Stimulated activated CD8-positive, alpha-beta memory T cell treated with anti-CD3 and anti-CD28 coated beads, Interleukin-4, amount 100 ng/mL, for 48 hours (primary cell): Measurements from ENCODE around the gene C19orf12.
"Not testable (repeated sequence)": the region's sequence is repeated elsewhere in the genome, so short reads cannot be mapped to it uniquely, and the experiment has no call there.

Experiments used
- DNase-seq: peaks from one replicate; pipeline ENCODE4 v3.0.0-alpha.2; 2020

Gene C19orf12

GRCh38 chr19:29675120-29675649 is 39.9 kb downstream of the C19orf12 start:
- DNase-seq, result no peak

DNA sequence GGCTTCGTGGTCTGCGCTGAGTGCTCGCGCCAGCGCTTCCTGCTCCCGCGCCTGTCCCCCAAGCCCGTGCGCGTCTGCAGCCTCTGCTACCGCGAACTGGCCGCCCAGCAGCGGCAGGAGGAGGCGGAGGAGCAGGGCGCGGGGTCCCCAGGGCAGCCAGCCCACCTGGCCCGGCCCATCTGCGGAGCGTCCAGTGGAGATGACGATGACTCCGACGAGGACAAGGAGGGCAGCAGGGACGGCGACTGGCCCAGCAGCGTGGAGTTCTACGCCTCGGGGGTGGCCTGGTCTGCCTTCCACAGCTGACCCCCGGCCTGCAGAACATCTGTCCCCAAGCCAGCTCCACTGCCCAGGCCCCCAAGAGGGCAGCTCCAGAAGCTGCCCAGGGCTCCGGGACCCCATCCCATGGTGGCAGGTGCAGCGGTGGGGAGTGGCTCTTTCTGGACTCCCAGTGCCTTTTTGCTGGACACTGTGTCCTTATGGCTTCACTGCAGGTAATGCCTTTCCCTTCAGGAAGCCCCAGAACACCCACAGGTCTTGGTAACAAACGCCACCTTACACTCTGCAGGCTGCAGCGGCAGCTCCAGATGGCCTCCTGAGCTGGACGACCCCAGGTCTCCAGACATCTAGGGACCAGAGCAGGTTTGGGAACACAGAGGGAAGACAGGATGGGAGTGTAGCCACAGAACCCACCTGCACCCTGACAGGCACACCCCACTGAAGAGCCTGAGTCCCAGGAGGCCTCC is 40.5 kb downstream of the C19orf12 start:
- no peak for DNase-seq

GRCh38 chr19:29673451-29674371 is 41.4 kb downstream of the C19orf12 start:
- no peak for DNase-seq

DNA sequence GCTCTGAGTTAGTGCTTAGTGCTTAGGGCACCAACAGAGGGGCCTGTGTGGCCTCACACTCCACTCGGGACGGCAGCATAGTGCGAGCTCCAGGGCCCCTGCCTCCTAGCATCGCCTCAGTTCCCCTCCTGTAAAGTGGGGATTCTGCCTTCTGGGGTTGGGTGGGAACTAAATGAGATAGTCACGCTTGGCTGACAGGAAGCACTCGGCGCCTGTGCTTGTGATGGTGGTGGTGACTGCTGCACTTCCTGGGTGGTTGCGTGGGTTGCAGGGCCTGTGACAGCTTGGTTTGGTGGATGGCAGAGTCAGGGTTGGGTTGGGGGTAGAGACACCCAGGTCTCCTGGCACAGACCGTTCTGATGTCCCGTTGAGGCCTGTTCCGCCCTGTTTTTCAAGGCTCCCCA is 42.1 kb downstream of the C19orf12 start:
- DNase-seq, result peak; percentile 88

- no peak for DNase-seq
These were observed 42.6 kb downstream of the C19orf12 start for GRCh38 chr19:29672319-29672932.

- DNase-seq, result peak; percentile 89
These were observed 43.5 kb downstream of the C19orf12 start for GRCh38 chr19:29671393-29672160.

- not testable (repeated sequence) for DNase-seq
These were observed 44.1 kb downstream of the C19orf12 start for GRCh38 chr19:29671026-29671392.

- no peak for DNase-seq
These were observed 44.8 kb downstream of the C19orf12 start for GRCh38 chr19:29670255-29670654.

DNA sequence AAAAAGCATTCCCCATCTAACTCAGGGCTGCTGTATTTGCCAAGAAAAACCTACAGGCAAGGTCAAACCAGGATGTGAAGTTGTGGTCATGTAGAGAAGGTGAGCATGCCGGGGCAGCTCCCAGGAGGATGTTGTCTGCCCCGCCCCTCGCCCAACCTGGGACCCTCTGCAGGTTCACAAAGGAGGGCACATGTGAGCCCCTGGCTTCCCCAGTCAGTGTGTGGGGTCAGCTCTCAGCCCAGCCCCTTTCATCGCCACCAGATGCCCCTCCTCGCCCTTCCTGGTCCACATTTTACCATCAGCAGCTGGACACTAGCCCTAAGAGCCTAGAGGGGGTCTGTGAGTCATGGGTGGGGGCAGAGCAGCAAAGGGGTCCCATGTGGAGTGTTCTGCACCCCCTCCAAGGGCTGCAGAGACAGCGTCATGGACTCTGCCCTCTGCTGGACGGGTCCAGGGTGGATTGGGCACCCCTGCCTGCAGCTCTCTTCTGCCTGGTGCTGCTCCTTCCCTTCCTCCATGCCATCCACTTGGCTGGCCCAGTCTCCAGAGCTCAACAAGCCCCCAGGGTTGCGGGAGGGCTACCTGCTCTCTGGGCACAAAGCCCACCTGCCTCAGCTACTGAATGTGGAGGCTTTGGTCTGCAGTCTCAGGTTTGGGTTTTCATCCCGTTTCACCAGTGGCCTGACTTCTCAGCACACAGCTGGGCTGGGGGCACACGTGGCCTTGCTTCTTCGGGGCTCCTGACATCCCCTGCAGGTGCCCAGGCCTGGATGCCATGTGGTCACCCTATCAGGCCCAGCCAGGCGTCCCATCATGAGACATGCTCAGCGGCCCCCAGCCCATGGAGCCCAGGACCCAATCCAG is 46.1 kb downstream of the C19orf12 start:
- DNase-seq, result no peak

DNA sequence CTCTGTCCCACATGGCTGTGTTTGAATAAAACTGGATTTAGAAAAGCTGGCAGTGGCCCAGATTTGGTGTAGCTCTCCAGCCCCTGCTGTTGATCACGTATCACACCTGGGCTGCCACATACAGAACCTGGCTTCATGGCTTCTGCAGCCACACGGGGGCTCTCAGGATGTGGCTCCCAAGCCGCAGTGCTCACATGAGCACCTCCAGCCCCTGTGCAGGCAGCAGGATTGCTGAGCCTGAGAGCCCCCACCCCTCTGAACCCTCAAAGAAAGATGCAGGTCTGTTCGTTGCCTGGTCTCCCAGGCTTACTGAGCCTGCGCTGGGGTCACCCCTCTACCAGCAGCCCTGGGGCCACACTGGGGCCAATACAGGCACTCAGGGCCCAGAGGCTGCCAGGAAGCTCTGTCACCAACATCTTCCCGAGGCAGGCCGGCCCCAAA is 47.1 kb downstream of the C19orf12 start:
- peak; percentile 69 for DNase-seq

- DNase-seq, result no peak
These were observed 47.7 kb downstream of the C19orf12 start for GRCh38 chr19:29667387-29667783.

DNA sequence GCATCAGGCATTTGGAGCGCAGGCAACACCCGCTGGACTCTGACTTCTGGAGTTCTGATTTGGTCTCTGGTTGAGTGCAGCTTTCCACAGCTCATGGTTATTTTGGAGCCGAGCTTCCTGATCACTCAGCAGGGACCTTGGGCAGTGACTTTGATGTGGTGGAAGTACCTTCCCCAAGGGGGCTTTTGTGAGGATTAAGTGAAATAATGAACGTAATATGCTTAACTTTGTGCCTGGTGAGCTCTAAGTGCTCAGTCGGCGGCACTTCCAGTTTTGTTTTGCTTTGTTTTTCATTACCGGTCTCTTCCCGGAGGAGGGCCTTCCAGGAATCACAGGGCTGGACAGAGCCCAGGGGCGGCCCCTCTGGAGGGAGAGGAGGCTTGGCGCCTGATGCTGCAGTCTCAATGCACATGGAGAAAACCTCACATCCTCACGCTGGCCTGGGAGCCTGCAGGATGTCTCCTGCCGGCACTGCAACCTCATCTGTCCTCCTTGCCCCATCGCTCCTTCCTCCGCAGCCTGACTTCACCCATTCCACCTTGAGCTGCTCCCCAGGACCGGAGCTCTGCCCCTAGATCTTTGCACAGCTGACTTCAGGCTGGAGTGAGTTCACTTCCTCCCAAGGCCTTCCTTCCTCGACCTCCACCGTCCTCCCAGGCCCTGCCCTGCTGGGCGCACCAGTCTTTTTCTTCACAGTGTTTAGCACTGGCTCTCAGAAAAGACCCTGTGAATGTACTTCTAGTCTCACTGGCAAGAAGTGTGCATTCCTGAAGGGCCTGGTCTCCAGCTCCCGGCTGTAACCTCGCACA is 48.3 kb downstream of the C19orf12 start:
- DNase-seq, result peak; percentile 49

DNA sequence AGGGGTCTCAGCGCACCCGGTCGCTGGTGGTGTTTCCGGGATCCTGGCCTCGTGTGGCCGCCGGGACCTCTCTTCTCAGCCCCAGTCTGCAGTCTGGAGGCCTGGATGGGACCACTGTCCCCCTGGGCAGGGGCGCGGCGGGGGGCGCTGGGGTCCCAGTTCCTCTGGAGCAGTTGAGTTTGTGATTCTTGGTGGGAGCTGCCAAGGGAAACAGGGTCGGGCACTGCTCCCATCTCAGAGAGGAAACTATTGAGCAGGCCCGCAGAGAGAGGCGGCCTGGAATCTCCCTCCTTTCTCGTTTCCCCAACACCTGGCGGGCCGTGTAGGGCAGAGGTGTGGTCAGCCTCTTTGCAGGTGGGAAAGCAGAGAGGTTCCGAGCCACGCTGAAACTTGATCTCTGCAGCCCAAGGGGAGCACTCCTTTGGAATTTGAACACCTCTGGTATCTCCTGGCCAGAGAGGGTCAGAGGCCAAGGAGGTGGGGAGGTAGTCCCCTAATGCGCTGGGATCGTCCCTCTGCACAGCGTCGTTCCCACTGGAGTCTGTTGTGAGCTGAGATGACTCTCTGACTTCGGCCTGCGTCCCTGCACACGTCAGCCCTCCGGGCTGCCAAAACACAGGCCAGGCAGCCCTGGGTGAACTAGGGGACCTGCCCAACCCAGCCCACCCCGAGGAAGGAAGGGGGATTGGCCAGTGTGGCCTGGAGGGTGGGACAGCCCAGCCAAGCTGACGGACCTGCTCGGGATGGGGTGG is 49.1 kb downstream of the C19orf12 start:
- peak; percentile 53 for DNase-seq

GRCh38 chr19:29665215-29665825 is 49.7 kb downstream of the C19orf12 start, which contains the start of gene PLEKHF1:
Gene PLEKHF1 (plus strand): TSS chr19:29665461. CDS start chr19:29673840, 8,379 bp downstream.
- peak; percentile 93 for DNase-seq

- no peak for DNase-seq
These were observed 50.3 kb downstream of the C19orf12 start for GRCh38 chr19:29664753-29665214.

- no peak for DNase-seq
These were observed 51.0 kb downstream of the C19orf12 start for GRCh38 chr19:29663861-29664752.

- DNase-seq, result peak; percentile 64
These were observed 52.3 kb downstream of the C19orf12 start for GRCh38 chr19:29662604-29663404.
